ENCODE results near the gene FAM120AOS. TPM values are rescaled to one million over a fixed set of nuclear protein-coding genes. Genes with fewer than 3 reads are reported as not detected.

The FAM120AOS gene
- polyA plus RNA-seq (ENCODE audit: insufficient read length), result 66.8 TPM
- long read RNA-seq, donor 1, full-length matches to known transcripts, result 22 of 49 reads
- long read RNA-seq, donor 1, partial matches to known transcripts, result 27 of 49 reads
- long read RNA-seq, donor 1, other reads (novel, unspliced or antisense), result 0 of 49 reads
- long read RNA-seq, donor 2, transcript FAM120AOS-202 (3 exons, 1,800 nt), result major isoform, 8 of 57 reads
- long read RNA-seq, donor 2, transcript FAM120AOS-206 (4 exons, 1,491 nt), result minor isoform, 5 of 57 reads
- long read RNA-seq, donor 2, partial matches to known transcripts, result 37 of 57 reads
- long read RNA-seq, donor 2, other reads (novel, unspliced or antisense), result 0 of 57 reads
- long read RNA-seq, donor 3, full-length matches to known transcripts, result 18 of 50 reads
- long read RNA-seq, donor 3, partial matches to known transcripts, result 32 of 50 reads
- long read RNA-seq, donor 3, other reads (novel, unspliced or antisense), result 0 of 50 reads
- long read RNA-seq, donor 4, partial matches to known transcripts, result 0 of 1 reads
- long read RNA-seq, donor 4, other reads (novel, unspliced or antisense), result 0 of 1 reads
- long read RNA-seq, donor 5, full-length matches to known transcripts, result 39 of 99 reads
- long read RNA-seq, donor 5, partial matches to known transcripts, result 60 of 99 reads
- long read RNA-seq, donor 5, other reads (novel, unspliced or antisense), result 0 of 99 reads
- long read RNA-seq, donor 6, transcript FAM120AOS-202 (3 exons, 1,800 nt), result major isoform, 10 of 39 reads
- long read RNA-seq, donor 6, transcript FAM120AOS-206 (4 exons, 1,491 nt), result minor isoform, 9 of 39 reads
- long read RNA-seq, donor 6, partial matches to known transcripts, result 15 of 39 reads
- long read RNA-seq, donor 6, other reads (novel, unspliced or antisense), result 0 of 39 reads
- long read RNA-seq, donor 7, transcript FAM120AOS-202 (3 exons, 1,800 nt), result major isoform, 13 of 85 reads
- long read RNA-seq, donor 7, partial matches to known transcripts, result 52 of 85 reads
- long read RNA-seq, donor 7, other reads (novel, unspliced or antisense), result 7 of 85 reads
- long read RNA-seq, donor 8, full-length matches to known transcripts, result 11 of 21 reads
- long read RNA-seq, donor 8, partial matches to known transcripts, result 10 of 21 reads
- long read RNA-seq, donor 8, other reads (novel, unspliced or antisense), result 0 of 21 reads

- peak; percentile 93 for DNase-seq
These were observed at the start of gene FAM120AOS for GRCh38 chr9:93453047-93453914. FAM120AOS (minus strand) TSS chr9:93453581; CDS start chr9:93452709, 872 bp downstream.

GRCh38 chr9:93501406-93501805 is 48.0 kb upstream of the FAM120AOS start:
- DNase-seq, result no peak

GRCh38 chr9:93500571-93501298 is 47.4 kb upstream of the FAM120AOS start:
- no peak for DNase-seq

DNA sequence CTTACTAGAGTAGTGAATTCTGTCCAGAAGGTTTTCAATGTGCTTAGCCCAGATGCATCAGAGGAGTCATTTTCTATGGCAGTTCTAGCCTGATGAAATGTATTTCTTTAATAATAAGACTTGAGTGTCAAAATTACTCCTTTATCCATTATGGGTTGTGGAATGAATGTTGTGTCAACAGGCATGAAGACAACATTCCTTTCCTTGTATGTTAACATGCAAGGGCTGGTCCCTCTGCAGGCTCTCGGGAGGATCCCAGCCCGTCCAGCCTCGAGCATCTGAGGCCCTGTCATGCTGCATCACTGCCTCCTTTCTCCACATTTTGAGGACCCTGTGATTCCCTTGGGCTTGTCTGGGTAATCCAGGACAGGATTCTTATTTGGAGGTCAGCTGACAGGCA is 42.9 kb upstream of the FAM120AOS start:
- no peak for DNase-seq

DNA sequence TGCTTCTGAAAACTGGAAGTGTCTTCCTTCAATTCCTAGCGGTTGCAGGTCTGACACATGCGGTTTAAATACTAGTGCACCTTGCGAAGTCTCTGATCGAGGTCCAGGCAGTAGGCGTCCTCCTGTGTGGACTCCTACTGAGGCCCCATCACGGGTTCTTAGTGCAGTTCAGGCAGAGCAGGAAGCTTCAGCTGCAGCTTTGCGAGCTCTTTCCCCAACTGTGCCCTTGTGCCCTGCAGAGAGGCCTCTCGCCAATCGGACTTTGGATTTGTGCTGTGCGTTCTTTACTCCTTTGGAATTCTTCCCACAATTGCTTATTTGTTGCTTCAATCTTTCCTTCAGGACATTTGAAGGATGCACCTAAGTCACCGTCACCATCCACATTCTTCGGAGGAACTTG is 40.6 kb upstream of the FAM120AOS start:
- no peak for DNase-seq

GRCh38 chr9:93492327-93492726 is 38.9 kb upstream of the FAM120AOS start:
- DNase-seq, result no peak

DNA sequence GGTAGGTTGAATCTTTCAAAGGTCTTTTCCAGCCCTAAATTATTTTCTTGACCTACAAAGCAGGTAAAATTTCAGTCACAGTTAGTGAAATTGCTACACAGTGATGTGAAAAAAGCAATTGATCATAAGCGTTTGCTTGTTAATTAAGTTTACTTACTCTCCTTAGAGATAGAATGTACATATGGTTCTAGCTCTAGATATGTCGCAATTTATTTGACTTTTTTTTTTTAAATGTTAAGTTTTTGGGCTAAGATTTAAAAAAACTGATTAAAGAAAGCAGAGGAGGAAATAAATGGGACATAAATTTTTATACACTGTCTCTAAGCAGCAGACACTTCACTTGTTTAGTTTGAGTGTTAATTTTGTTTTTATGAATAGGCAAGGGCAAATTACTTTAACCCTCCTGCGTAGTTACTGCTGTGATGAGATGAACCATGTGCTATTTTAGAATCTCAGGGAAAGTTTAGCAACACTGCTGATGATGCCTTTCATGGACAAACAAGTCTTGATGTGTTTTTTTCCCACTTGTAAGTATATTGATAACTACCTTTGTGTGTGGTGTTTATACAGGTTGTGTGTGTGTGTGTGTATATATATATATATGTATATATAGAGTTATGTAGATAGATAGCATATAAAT is 38.3 kb upstream of the FAM120AOS start:
- no peak for DNase-seq

GRCh38 chr9:93488244-93488643 is 34.9 kb upstream of the FAM120AOS start:
- no peak for DNase-seq

GRCh38 chr9:93486268-93486667 is 32.9 kb upstream of the FAM120AOS start:
- DNase-seq, result no peak

GRCh38 chr9:93483497-93483896 is 30.1 kb upstream of the FAM120AOS start:
- no peak for DNase-seq

- DNase-seq, result no peak
These were observed 27.4 kb upstream of the FAM120AOS start for GRCh38 chr9:93480728-93481324.

- no peak for DNase-seq
These were observed 26.9 kb upstream of the FAM120AOS start for GRCh38 chr9:93480262-93480661.

DNA sequence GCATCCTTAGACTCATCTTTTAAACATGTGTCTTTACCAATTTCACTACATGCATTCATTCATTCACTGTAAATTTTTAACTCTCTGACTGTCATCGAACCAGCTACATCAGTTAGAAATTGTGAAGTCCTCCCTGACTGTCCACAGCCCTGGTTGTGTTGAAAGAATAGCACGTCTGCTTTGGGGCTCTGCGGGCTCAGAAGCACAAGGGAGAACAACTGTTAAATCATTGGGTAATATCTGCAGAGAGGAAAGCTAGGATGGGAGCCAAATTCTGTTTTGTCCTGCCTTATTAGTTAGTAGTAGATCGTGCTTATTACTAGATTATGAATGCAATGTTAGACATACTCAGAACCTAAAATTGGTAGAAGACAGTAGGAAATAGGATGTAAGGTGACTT is 26.3 kb upstream of the FAM120AOS start:
- DNase-seq, result no peak

DNA sequence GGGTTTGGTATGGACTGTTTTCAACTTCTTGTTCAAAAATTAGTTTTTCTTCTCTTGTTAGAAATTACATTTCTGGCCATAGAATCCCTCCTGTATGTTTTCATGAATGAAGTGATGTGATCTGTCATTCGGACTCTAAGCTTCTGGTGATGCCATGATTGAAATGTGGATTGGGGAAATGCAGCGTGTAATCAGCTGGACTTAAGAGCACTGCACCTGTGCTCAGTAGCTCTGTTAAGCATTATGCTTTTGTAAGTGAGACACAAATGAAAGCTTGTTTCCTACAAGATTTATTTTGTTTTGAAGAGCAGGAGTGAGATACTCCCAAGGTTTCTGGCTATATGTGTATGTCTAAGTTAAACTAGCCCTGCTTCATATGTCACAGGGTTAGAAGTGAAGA is 24.0 kb upstream of the FAM120AOS start:
- no peak for DNase-seq

- DNase-seq, result no peak
These were observed 23.5 kb upstream of the FAM120AOS start for GRCh38 chr9:93476924-93477323.

GRCh38 chr9:93475856-93476255 is 22.5 kb upstream of the FAM120AOS start:
- no peak for DNase-seq

DNA sequence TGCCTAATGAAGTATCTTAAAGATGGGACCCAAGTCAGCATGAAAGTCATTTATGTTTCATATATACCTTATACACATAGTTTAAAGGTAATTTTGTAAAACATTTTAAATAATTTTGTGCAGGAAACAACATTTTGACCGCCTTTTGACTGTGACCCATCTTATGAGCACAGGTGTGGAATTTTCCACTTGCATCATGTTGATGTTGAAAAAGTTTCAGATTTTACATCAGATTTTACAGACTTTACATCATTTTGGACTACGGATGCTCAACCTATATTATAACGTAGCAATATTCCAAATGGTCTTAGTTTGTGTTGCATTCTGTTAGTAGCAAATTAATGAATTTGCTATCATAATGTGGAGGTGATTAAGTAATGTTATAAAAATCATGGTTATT is 21.7 kb upstream of the FAM120AOS start:
- no peak for DNase-seq

- no peak for DNase-seq
These were observed 20.0 kb upstream of the FAM120AOS start for GRCh38 chr9:93473411-93473810.

DNA sequence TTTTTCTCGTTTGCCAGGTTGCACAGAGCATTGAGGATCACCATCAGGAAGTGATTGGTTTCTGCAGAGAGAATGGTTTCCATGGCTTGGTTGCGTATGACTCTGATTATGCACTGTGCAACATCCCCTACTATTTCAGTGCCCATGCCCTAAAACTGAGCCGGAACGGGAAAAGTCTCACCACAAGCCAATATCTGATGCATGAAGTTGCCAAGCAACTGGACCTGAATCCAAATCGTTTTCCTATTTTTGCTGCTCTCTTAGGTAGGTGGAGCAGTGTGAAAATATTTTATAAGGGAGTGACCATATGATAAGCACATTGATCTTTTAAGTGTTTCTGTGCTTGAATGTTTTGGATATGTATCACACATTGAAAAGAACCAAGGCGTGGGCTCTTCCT is 17.7 kb upstream of the FAM120AOS start:
- DNase-seq, result no peak

- no peak for DNase-seq
These were observed 17.0 kb upstream of the FAM120AOS start for GRCh38 chr9:93470391-93470790.

Data from left kidney (tissue), 8 donors.